Tibial nerve (tissue), 4 donors: ENCODE results near the gene EPB41L4A.

Experiments
- EP300 ChIP-seq, 2 donors: sonication (generic); formaldehyde crosslinking; IDR thresholded peaks; one replicate each; pipeline ENCODE4 v1.6.1; 2017; ENCODE audit warnings: antibody characterized with exemption in 2 of 2, mild to moderate bottlenecking in 1 of 2
- POLR2A ChIP-seq, 2 donors: fragments of 450-650 bp; IDR thresholded peaks; one replicate each; pipeline ENCODE4 v1.6.1; 2017; ENCODE audit warnings: antibody characterized with exemption in 2 of 2, mild to moderate bottlenecking in 2 of 2, moderate library complexity in 2 of 2
- TF ChIP-seq, protein P1 (sequence below), 5 experiments: fragments of 200-600 bp in 3 of 5; fragments of 450-650 bp in 2 of 5; sonication (generic) in 3 of 5; IDR thresholded peaks; one replicate each; pipeline ENCODE4 v1.5.1; 2016 to 2019; ENCODE audit warnings: antibody characterized with exemption in 5 of 5, mild to moderate bottlenecking in 3 of 5, moderate library complexity in 2 of 5

GRCh38 chr5:112232667-112233066, 186.4 kb downstream of the EPB41L4A start:
- TF ChIP-seq, protein P1, sequence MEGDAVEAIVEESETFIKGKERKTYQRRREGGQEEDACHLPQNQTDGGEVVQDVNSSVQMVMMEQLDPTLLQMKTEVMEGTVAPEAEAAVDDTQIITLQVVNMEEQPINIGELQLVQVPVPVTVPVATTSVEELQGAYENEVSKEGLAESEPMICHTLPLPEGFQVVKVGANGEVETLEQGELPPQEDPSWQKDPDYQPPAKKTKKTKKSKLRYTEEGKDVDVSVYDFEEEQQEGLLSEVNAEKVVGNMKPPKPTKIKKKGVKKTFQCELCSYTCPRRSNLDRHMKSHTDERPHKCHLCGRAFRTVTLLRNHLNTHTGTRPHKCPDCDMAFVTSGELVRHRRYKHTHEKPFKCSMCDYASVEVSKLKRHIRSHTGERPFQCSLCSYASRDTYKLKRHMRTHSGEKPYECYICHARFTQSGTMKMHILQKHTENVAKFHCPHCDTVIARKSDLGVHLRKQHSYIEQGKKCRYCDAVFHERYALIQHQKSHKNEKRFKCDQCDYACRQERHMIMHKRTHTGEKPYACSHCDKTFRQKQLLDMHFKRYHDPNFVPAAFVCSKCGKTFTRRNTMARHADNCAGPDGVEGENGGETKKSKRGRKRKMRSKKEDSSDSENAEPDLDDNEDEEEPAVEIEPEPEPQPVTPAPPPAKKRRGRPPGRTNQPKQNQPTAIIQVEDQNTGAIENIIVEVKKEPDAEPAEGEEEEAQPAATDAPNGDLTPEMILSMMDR (IDR thresholded peaks at IDR 0.05): no peak
- TF ChIP-seq EP300 (IDR thresholded peaks at IDR 0.05) (no peak), POLR2A (IDR thresholded peaks at IDR 0.05) (no peak)
